ENCODE data around the gene TOR2A.

The TOR2A gene

GRCh38 chr9:127742435-127743088, 7.5 kb upstream of the TOR2A start:
- no peak for TF ChIP-seq ZNF274 (IDR thresholded peaks at IDR 0.05; ENCODE audit: low read depth, low read length)
- H3K4me3 ChIP-seq (ENCODE audit: low read length) = no peak overlapping the region

GRCh38 chr9:127741831-127742434, 6.8 kb upstream of the TOR2A start:
- no peak overlapping the region for H3K4me3 ChIP-seq (ENCODE audit: low read length)
- TF ChIP-seq ZNF274 (IDR thresholded peaks at IDR 0.05; ENCODE audit: low read depth, low read length) = no peak

- no peak overlapping the region for H3K4me3 ChIP-seq (ENCODE audit: low read length)
- no peak for TF ChIP-seq ZNF274 (IDR thresholded peaks at IDR 0.05; ENCODE audit: low read depth, low read length)
Observed at GRCh38 chr9:127739614-127740330, 4.7 kb upstream of the TOR2A start.

GRCh38 chr9:127738666-127739065, 3.6 kb upstream of the TOR2A start:
- no peak overlapping the region for H3K4me3 ChIP-seq (ENCODE audit: low read length)
- TF ChIP-seq ZNF274 (IDR thresholded peaks at IDR 0.05; ENCODE audit: low read depth, low read length) = no peak

GRCh38 chr9:127735530-127736185, 564 bp upstream of the TOR2A start:
- no peak overlapping the region for H3K4me3 ChIP-seq (ENCODE audit: low read length)
- no peak for TF ChIP-seq ZNF274 (IDR thresholded peaks at IDR 0.05; ENCODE audit: low read depth, low read length)

- H3K4me3 ChIP-seq (ENCODE audit: low read length) = peak overlapping the region; percentile 85; the same call in 1 of the 2 replicates
- TF ChIP-seq ZNF274 (IDR thresholded peaks at IDR 0.05; ENCODE audit: low read depth, low read length) = no peak
Observed at GRCh38 chr9:127734247-127734746, 797 bp downstream of the TOR2A start.

GRCh38 chr9:127733614-127734013, 1.5 kb downstream of the TOR2A start:
- no peak for TF ChIP-seq ZNF274 (IDR thresholded peaks at IDR 0.05; ENCODE audit: low read depth, low read length)
- H3K4me3 ChIP-seq (ENCODE audit: low read length) = no peak overlapping the region

GRCh38 chr9:127732444-127732843, 2.6 kb downstream of the TOR2A start:
- TF ChIP-seq ZNF274 (IDR thresholded peaks at IDR 0.05; ENCODE audit: low read depth, low read length) = no peak
- H3K4me3 ChIP-seq (ENCODE audit: low read length) = no peak overlapping the region

GRCh38 chr9:127731938-127732337, 3.2 kb downstream of the TOR2A start:
- TF ChIP-seq ZNF274 (IDR thresholded peaks at IDR 0.05; ENCODE audit: low read depth, low read length) = no peak

GRCh38 chr9:127730799-127731410, 4.2 kb downstream of the TOR2A start:
- no peak for TF ChIP-seq ZNF274 (IDR thresholded peaks at IDR 0.05; ENCODE audit: low read depth, low read length)

More at GRCh38 chr9:127731938-127732337, 3.2 kb downstream of the TOR2A start:
- H3K4me3 ChIP-seq (ENCODE audit: low read length) = no peak overlapping the region

GRCh38 chr9:127730262-127730661, 4.8 kb downstream of the TOR2A start:
- no peak overlapping the region for H3K4me3 ChIP-seq (ENCODE audit: low read length)
- TF ChIP-seq ZNF274 (IDR thresholded peaks at IDR 0.05; ENCODE audit: low read depth, low read length) = no peak

More at GRCh38 chr9:127730799-127731410, 4.2 kb downstream of the TOR2A start:
- no peak overlapping the region for H3K4me3 ChIP-seq (ENCODE audit: low read length)

GRCh38 chr9:127729522-127730256, 5.4 kb downstream of the TOR2A start:
- no peak overlapping the region for H3K4me3 ChIP-seq (ENCODE audit: low read length)
- TF ChIP-seq ZNF274 (IDR thresholded peaks at IDR 0.05; ENCODE audit: low read depth, low read length) = no peak

GRCh38 chr9:127728808-127729207, 6.3 kb downstream of the TOR2A start:
- no peak overlapping the region for H3K4me3 ChIP-seq (ENCODE audit: low read length)
- TF ChIP-seq ZNF274 (IDR thresholded peaks at IDR 0.05; ENCODE audit: low read depth, low read length) = no peak

All from GM08714 (cell line).